ENCODE results near the gene ZBTB21.

DNA sequence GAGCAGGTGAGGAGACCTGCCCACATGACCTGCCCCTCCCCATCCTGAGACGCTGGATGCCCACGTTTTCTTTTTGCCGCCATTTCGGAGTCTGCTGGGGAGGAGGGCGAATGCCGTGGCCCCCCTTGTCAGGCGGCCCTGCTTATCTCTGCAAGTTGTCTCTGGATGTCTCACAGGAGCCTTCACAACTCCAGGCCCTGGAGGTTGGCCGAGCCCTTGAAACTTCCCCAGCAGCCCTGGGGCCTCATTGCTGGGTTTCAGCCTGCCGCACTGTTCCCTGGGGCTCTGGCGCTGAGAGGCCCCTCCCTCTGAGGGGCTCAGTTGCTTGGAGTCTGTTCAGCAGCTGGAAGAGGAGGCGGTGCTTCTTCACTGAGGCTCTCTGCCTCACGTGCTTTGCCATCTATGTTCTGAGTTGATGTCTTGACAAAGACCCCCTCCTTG lies 29.8 kb upstream of the ZBTB21 start:
- no peak for TF ChIP-seq TAF1 (IDR thresholded peaks at IDR 0.05; ENCODE audit: borderline replicate concordance, low read depth, low read length)
- TF ChIP-seq POLR2A (IDR thresholded peaks at IDR 0.05; ENCODE audit: low read depth, low read length), result no peak

Data from GM12892 (cell line).